H9 (cell line): ENCODE measurements around the gene LINGO1. TPM values are rescaled to one million over a fixed set of nuclear protein-coding genes. Genes with fewer than 3 reads are reported as not detected.

Experiments
- DNase-seq: peaks from one replicate; pipeline ENCODE4 v3.0.0-alpha.2; 2017
- H2AFZ ChIP-seq: one replicate; pipeline ENCODE4 v1.6.1; 2013; ENCODE audit warnings: mild to moderate bottlenecking, low read length, control low read depth, moderate library complexity
- H2AK5ac ChIP-seq: 2 replicates; pipeline ENCODE4 v1.6.1; 2013; ENCODE audit warnings: low read length, control low read depth, mixed read lengths; ENCODE audit not compliant: insufficient read length
- H2BK120ac ChIP-seq: one replicate; pipeline ENCODE4 v1.6.1; 2013; ENCODE audit warnings: low read depth, mild to moderate bottlenecking, low read length, control low read depth, inconsistent platforms; ENCODE audit not compliant: poor library complexity, severe bottlenecking
- H2BK12ac ChIP-seq: 2 replicates; pipeline ENCODE4 v1.6.1; 2013; ENCODE audit warnings: low read length, control low read depth, mixed read lengths, low read depth; ENCODE audit not compliant: insufficient read length
- H2BK15ac ChIP-seq: 2 replicates; pipeline ENCODE4 v1.6.1; 2013; ENCODE audit warnings: low read depth, low read length, control low read depth
- H2BK20ac ChIP-seq: one replicate; pipeline ENCODE4 v1.6.1; 2013; ENCODE audit warnings: low read depth, mild to moderate bottlenecking, low read length, control low read depth, inconsistent platforms; ENCODE audit not compliant: poor library complexity, severe bottlenecking
- H2BK5ac ChIP-seq: 2 replicates; pipeline ENCODE4 v1.6.1; 2013; ENCODE audit warnings: low read length, control low read depth, mixed read lengths; ENCODE audit not compliant: insufficient read length
- H3K14ac ChIP-seq: 2 replicates; pipeline ENCODE4 v1.6.1; 2013; ENCODE audit warnings: low read length, control low read depth; ENCODE audit not compliant: insufficient read depth
- H3K18ac ChIP-seq: 2 replicates; pipeline ENCODE4 v1.6.1; 2013; ENCODE audit warnings: low read depth, mild to moderate bottlenecking, mixed read lengths, low read length, control low read depth; ENCODE audit not compliant: insufficient read length
- H3K23ac ChIP-seq: 2 replicates; pipeline ENCODE4 v1.6.1; 2013; ENCODE audit warnings: low read length, control low read depth, mixed read lengths, low read depth; ENCODE audit not compliant: insufficient read length
- H3K23me2 ChIP-seq: 2 replicates; pipeline ENCODE4 v1.6.1; 2013; ENCODE audit warnings: low read depth, mild to moderate bottlenecking, mixed read lengths, low read length, control low read depth; ENCODE audit not compliant: insufficient read length, poor library complexity, severe bottlenecking
- H3K27ac ChIP-seq: 2 replicates; pipeline ENCODE4 v1.5.1; 2013; ENCODE audit warnings: low read length, control low read depth, mixed read lengths, low read depth; ENCODE audit not compliant: insufficient read length
- H3K27me3 ChIP-seq: 2 replicates; pipeline ENCODE4 v1.6.1; 2013; ENCODE audit warnings: low read length, control low read depth, inconsistent platforms; ENCODE audit not compliant: insufficient read depth
- H3K4ac ChIP-seq: 2 replicates; pipeline ENCODE4 v1.6.1; 2013; ENCODE audit warnings: low read depth, mild to moderate bottlenecking, control low read depth, inconsistent platforms, low read length, moderate library complexity
- H3K4me1 ChIP-seq: 2 replicates; pipeline ENCODE4 v1.6.1; 2013; ENCODE audit warnings: low read length, control low read depth, inconsistent platforms; ENCODE audit not compliant: insufficient read depth
- H3K4me2 ChIP-seq: 2 replicates; pipeline ENCODE4 v1.6.1; 2013; ENCODE audit warnings: low read length, control low read depth, mixed read lengths; ENCODE audit not compliant: insufficient read length, insufficient read depth
- H3K56ac ChIP-seq: 2 replicates; pipeline ENCODE4 v1.6.1; 2013; ENCODE audit warnings: low read depth, mild to moderate bottlenecking, mixed read lengths, low read length, control low read depth; ENCODE audit not compliant: insufficient read length
- H3K79me1 ChIP-seq: 2 replicates; pipeline ENCODE4 v1.6.1; 2013; ENCODE audit warnings: low read depth, mild to moderate bottlenecking, moderate library complexity, low read length, control low read depth, inconsistent platforms; ENCODE audit not compliant: insufficient read depth, poor library complexity, severe bottlenecking
- H3K79me2 ChIP-seq: 2 replicates; pipeline ENCODE4 v1.6.1; 2013; ENCODE audit warnings: low read length, control low read depth, inconsistent platforms; ENCODE audit not compliant: insufficient read depth
- H3K9ac ChIP-seq: 2 replicates; pipeline ENCODE4 v1.6.1; 2013; ENCODE audit warnings: low read length, control low read depth, mixed read lengths; ENCODE audit not compliant: insufficient read length; ENCODE audit errors: extremely low read depth
- H3K9me3 ChIP-seq: one replicate; pipeline ENCODE4 v1.6.1; 2013; ENCODE audit warnings: low read depth, low read length, inconsistent platforms; ENCODE audit not compliant: control insufficient read depth
- H3T11ph ChIP-seq: one replicate; pipeline ENCODE4 v1.6.1; 2013; ENCODE audit warnings: mild to moderate bottlenecking, low read length, control low read depth, inconsistent platforms
- H4K20me1 ChIP-seq: one replicate; pipeline ENCODE4 v1.6.1; 2013; ENCODE audit not compliant: control insufficient read depth, insufficient read length, insufficient read depth
- H4K5ac ChIP-seq: 2 replicates; pipeline ENCODE4 v1.6.1; 2013; ENCODE audit warnings: low read depth, mild to moderate bottlenecking, mixed read lengths, low read length, control low read depth; ENCODE audit not compliant: insufficient read length
- H4K8ac ChIP-seq: replicated peaks from 2 replicates; pipeline ENCODE4 v1.6.1; 2013; ENCODE audit warnings: low read length, control low read depth, mixed read lengths, low read depth; ENCODE audit not compliant: insufficient read length
- H4K91ac ChIP-seq: 2 replicates; pipeline ENCODE4 v1.6.1; 2013; ENCODE audit warnings: low read depth, mild to moderate bottlenecking, moderate library complexity, mixed read lengths, low read length, control low read depth; ENCODE audit not compliant: insufficient read length
- H3K27ac Mint-ChIP-seq, 3 experiments: 2 replicates in 2 of 3; 3 replicates in 1 of 3; pipeline ENCODE4 v1.8.0; 2020 to 2021; ENCODE audit warnings: mixed read lengths in 3 of 3, mild to moderate bottlenecking in 1 of 3, moderate library complexity in 1 of 3
- H3K27me3 Mint-ChIP-seq: 2 replicates; pipeline ENCODE4 v1.8.0; 2021; ENCODE audit warnings: low read depth, mild to moderate bottlenecking, moderate library complexity, mixed read lengths
- H3K36me3 Mint-ChIP-seq, 3 experiments: 2 replicates in 2 of 3; 3 replicates in 1 of 3; pipeline ENCODE4 v1.8.0; 2020 to 2021; ENCODE audit warnings: low read depth in 3 of 3, mixed read lengths in 3 of 3; ENCODE audit not compliant: insufficient read depth in 1 of 3
- H3K4me1 Mint-ChIP-seq, 2 experiments: 2 replicates each; pipeline ENCODE4 v1.8.0; 2020; ENCODE audit warnings: mixed read lengths in 2 of 2
- H3K4me3 Mint-ChIP-seq, 2 experiments: 2 replicates in 1 of 2; 3 replicates in 1 of 2; pipeline ENCODE4 v1.8.0; 2020 to 2021; ENCODE audit warnings: mild to moderate bottlenecking in 2 of 2, mixed read lengths in 2 of 2, moderate library complexity in 1 of 2
- H3K9me3 Mint-ChIP-seq, 2 experiments: 2 replicates in 1 of 2; 3 replicates in 1 of 2; pipeline ENCODE4 v1.8.0; 2020; ENCODE audit warnings: mild to moderate bottlenecking in 2 of 2, mixed read lengths in 2 of 2, moderate library complexity in 1 of 2
- WGBS: extraction: QIAGEN DNeasy Blood & Tissue Kit; methylation state at CpG from one replicate; pipeline ENCODE4 v1.1.7; 2013; ENCODE audit warnings: missing lambda C conversion rate, low lambda C conversion rate, mixed read lengths; ENCODE audit not compliant: insufficient read length; ENCODE audit errors: extremely low coverage; 5-methylcytosine and 5-hydroxymethylcytosine counted together
- total RNA-seq: library from RNA; stranded (reverse); gene quantifications from 2 replicates; pipeline ENCODE4 v1.2.1, GENCODE V29; 2021
- TF ChIP-seq, protein P1 (sequence below): fragments of 200-600 bp; sonication (generic); conservative IDR thresholded peaks from 3 replicates; pipeline ENCODE4 v1.8.0; 2021; ENCODE audit warnings: antibody characterized with exemption, mild to moderate bottlenecking

The LINGO1 gene
- total RNA-seq, 1 experiment from 2014 or later: 41.6 TPM

DNA sequence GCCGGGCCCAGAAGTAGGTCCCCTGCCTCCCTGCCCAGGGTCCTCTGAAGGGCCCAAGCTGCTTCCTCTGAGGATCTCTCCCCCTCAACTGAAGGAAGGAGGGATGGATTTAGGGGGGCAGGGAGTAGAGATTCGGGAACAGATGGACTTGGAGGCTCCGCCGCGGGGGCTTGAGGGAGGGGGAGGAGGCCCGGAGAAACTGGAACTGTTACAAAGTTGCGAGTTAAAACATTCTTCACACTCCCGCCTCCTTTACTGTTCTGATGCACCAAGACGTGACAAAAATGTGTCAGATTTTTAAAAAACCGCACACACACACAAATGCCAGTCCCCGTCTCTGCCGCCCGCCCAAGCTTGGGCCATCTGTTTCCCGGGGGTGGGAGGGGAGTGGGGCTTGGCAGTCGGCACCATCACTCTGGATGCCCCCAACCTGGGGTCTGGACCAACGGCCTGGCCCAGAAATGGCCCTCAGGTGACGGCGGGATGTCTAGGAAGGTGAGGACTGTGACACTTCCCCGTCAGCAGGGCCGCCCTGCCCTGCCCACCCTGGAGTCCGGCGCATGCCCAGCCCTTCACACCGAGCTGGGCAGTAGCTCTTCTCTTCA, 25.0 kb upstream of the LINGO1 start:
- no peak overlapping the region for H4K91ac ChIP-seq
- no peaks in the 10 kb centered on the region for H3K79me1 ChIP-seq
- no peaks in the 10 kb centered on the region for H4K20me1 ChIP-seq
- no peak overlapping the region for H2BK20ac ChIP-seq
- H3K79me2 ChIP-seq: no peaks in the 10 kb centered on the region
- no peak overlapping the region for H3K4ac ChIP-seq
- H3K23me2 ChIP-seq: no peaks in the 10 kb centered on the region
- H2AK5ac ChIP-seq: no peak overlapping the region
- H3K9me3 ChIP-seq: no peaks in the 10 kb centered on the region
- H2BK12ac ChIP-seq: no peak overlapping the region
- H4K8ac ChIP-seq: no peak overlapping the region
- H3K4me1 ChIP-seq: no peaks in the 10 kb centered on the region
- no peak for DNase-seq
- no peaks in the 10 kb centered on the region for H3K27me3 ChIP-seq
- H3K4me2 ChIP-seq: no peak overlapping the region
- no peak overlapping the region for H2BK15ac ChIP-seq
- no peak overlapping the region for H4K5ac ChIP-seq
- H3K14ac ChIP-seq: no peak overlapping the region
- H3K23ac ChIP-seq: no peak overlapping the region
- no peak overlapping the region for H3K18ac ChIP-seq
- no peak overlapping the region for H2BK5ac ChIP-seq
- Mint-ChIP-seq H3K9me3 (peaks cover 5 to 8% of the 10 kb centered on the region in 2 experiments; a peak in 4 of 5 replicates), H3K4me1 (peaks cover 9 to 16% of the 10 kb centered on the region in 2 experiments), H3K4me3 (no peak overlapping the region), H3K27ac (no peak overlapping the region), H3K36me3 (peaks cover 0 to 7% (median 2%) of the 10 kb centered on the region in 3 experiments; a peak in 2 of 7 replicates), H3K27me3 (peaks cover 18% of the 10 kb centered on the region)
- H3K27ac ChIP-seq: no peak overlapping the region
- no peak overlapping the region for H3K56ac ChIP-seq
- no peak overlapping the region for H2BK120ac ChIP-seq
- no peak overlapping the region for H2AFZ ChIP-seq
- H3K9ac ChIP-seq: no peak overlapping the region
- H3T11ph ChIP-seq: no peak overlapping the region
- TF ChIP-seq, protein P1, sequence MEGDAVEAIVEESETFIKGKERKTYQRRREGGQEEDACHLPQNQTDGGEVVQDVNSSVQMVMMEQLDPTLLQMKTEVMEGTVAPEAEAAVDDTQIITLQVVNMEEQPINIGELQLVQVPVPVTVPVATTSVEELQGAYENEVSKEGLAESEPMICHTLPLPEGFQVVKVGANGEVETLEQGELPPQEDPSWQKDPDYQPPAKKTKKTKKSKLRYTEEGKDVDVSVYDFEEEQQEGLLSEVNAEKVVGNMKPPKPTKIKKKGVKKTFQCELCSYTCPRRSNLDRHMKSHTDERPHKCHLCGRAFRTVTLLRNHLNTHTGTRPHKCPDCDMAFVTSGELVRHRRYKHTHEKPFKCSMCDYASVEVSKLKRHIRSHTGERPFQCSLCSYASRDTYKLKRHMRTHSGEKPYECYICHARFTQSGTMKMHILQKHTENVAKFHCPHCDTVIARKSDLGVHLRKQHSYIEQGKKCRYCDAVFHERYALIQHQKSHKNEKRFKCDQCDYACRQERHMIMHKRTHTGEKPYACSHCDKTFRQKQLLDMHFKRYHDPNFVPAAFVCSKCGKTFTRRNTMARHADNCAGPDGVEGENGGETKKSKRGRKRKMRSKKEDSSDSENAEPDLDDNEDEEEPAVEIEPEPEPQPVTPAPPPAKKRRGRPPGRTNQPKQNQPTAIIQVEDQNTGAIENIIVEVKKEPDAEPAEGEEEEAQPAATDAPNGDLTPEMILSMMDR: no peak
- WGBS: no CpG with 5 or more reads among the region's 23 CpGs
